MCF 10A (cell line): ENCODE data around the gene FGR. TPM values are rescaled to one million over a fixed set of nuclear protein-coding genes. Genes with fewer than 3 reads are reported as not detected.
"Not testable (repeated sequence)": the region's sequence is repeated elsewhere in the genome, so short reads cannot be mapped to it uniquely, and the experiment has no call there.

Experiments used
- BruUV-seq: library from RNA; stranded (reverse); fragments of 400-500 nt; replicated peaks from 2 replicates; lab custom pipeline; 2021; lab: Mats Ljungman, UMichigan
- CTCF ChIA-PET: fragments of 300-600 bp; sonication (Branson Sonifier 250); formaldehyde crosslinking; extraction: SDS; loops from one replicate; lab custom pipeline; 2021; ENCODE audit warnings: antibody characterized with exemption, inconsistent platforms; lab: Yijun Ruan, JAX
- POLR2A ChIA-PET: fragments of 300-600, 350-650 bp; sonication (Branson Sonifier 250); formaldehyde crosslinking; extraction: SDS; loops from one replicate; lab custom pipeline; 2020; ENCODE audit warnings: antibody characterized with exemption, inconsistent platforms; lab: Yijun Ruan, JAX
- DNase-seq: peaks from one replicate; pipeline ENCODE4 v3.0.0-alpha.2; 2018; ENCODE audit not compliant: unreplicated experiment
- H3K27ac Mint-ChIP-seq: one replicate; pipeline ENCODE4 v1.8.0; 2022; ENCODE audit warnings: mild to moderate bottlenecking, low read depth, mixed read lengths; ENCODE audit not compliant: unreplicated experiment
- H3K27me3 Mint-ChIP-seq: one replicate; pipeline ENCODE4 v1.8.0; 2022; ENCODE audit warnings: mixed read lengths; ENCODE audit not compliant: insufficient read depth, unreplicated experiment
- H3K36me3 Mint-ChIP-seq: one replicate; pipeline ENCODE4 v1.8.0; 2022; ENCODE audit warnings: mild to moderate bottlenecking, moderate library complexity, mixed read lengths; ENCODE audit not compliant: insufficient read depth, unreplicated experiment
- H3K4me1 Mint-ChIP-seq: one replicate; pipeline ENCODE4 v1.8.0; 2022; ENCODE audit warnings: mixed read lengths; ENCODE audit not compliant: insufficient read depth, unreplicated experiment
- H3K4me3 Mint-ChIP-seq: one replicate; pipeline ENCODE4 v1.8.0; 2022; ENCODE audit warnings: mild to moderate bottlenecking, moderate library complexity, mixed read lengths; ENCODE audit not compliant: unreplicated experiment
- H3K9me3 Mint-ChIP-seq: one replicate; pipeline ENCODE4 v1.8.0; 2022; ENCODE audit warnings: mixed read lengths; ENCODE audit not compliant: unreplicated experiment
- CTCF ChIP-seq: fragments of 200-600 bp; IDR thresholded peaks from one replicate; pipeline ENCODE4 v1.8.0; 2022; ENCODE audit warnings: antibody characterized with exemption, mild to moderate bottlenecking; ENCODE audit not compliant: unreplicated experiment
- intact Hi-C: fragments of 100-400 bp; cut with micrococcal nuclease; formaldehyde crosslinking; loops from 2 replicates; pipeline ENCODE4 v1.14.1; 2022
- total RNA-seq: library from RNA; stranded (reverse); gene quantifications from 2 replicates; pipeline ENCODE4 v1.2.3, GENCODE V29; 2022

Gene FGR
- total RNA-seq, 1 experiment from 2014 or later, result not detected

- peak; percentile 70 for DNase-seq
- H3K4me3 Mint-ChIP-seq, result no peak overlapping the region
- BruUV-seq, result no TSS peak
- no peaks in the 10 kb centered on the region for H3K36me3 Mint-ChIP-seq
- intact Hi-C loops, result loop anchor here (1.0 kb wide), 1 partner anchor 20 kb away; no protein-coding TSS in a partner anchor
- POLR2A ChIA-PET, result interaction anchor here (0.6 kb wide), 1 partner anchor 410 kb away, joined by 3 read pairs; no protein-coding TSS in a partner anchor
- no peaks in the 10 kb centered on the region for H3K9me3 Mint-ChIP-seq
- no peak overlapping the region for H3K27ac Mint-ChIP-seq
- no peaks in the 10 kb centered on the region for H3K27me3 Mint-ChIP-seq
- peak; percentile 62 for TF ChIP-seq CTCF
- peaks cover 7% of the 10 kb centered on the region for H3K4me1 Mint-ChIP-seq
- CTCF ChIA-PET, result interaction anchor here (0.6 to 2.4 kb wide), 9 partner anchors 9 to 79 kb away, joined by 3 to 20 read pairs (median 3); no protein-coding TSS in a partner anchor
These were observed 8.8 kb upstream of the FGR start for GRCh38 chr1:27643600-27644368.

- H3K4me1 Mint-ChIP-seq, H3K4me3 Mint-ChIP-seq, BruUV-seq, H3K27ac Mint-ChIP-seq, H3K36me3 Mint-ChIP-seq, intact Hi-C loops, DNase-seq, H3K9me3 Mint-ChIP-seq, H3K27me3 Mint-ChIP-seq: not testable (repeated sequence)
- ChIA-PET CTCF (interaction anchor here (0.7 kb wide), 2 partner anchors 34 to 270 kb away, joined by 3 read pairs; no protein-coding TSS in a partner anchor), POLR2A (interaction anchor here (2.0 kb wide), 1 partner anchor 10 kb away, joined by 6 read pairs; no protein-coding TSS in a partner anchor)
These were observed 5.5 kb upstream of the FGR start for GRCh38 chr1:27640514-27640913.

GRCh38 chr1:27638805-27639204 is 3.8 kb upstream of the FGR start:
- H3K9me3 Mint-ChIP-seq, result no peaks in the 10 kb centered on the region
- intact Hi-C loops, result no loop called here
- BruUV-seq, result no TSS peak
- H3K4me3 Mint-ChIP-seq, result no peak overlapping the region
- H3K4me1 Mint-ChIP-seq, result no peaks in the 10 kb centered on the region
- peaks cover 10% of the 10 kb centered on the region for H3K27me3 Mint-ChIP-seq
- no peak for DNase-seq
- POLR2A ChIA-PET, result interaction anchor here (2.0 kb wide), 1 partner anchor 8 kb away, joined by 6 read pairs; no protein-coding TSS in a partner anchor
- no peak for TF ChIP-seq CTCF
- H3K36me3 Mint-ChIP-seq, result no peaks in the 10 kb centered on the region
- H3K27ac Mint-ChIP-seq, result no peak overlapping the region
- CTCF ChIA-PET, result interaction anchor here (0.8 to 0.9 kb wide), 2 partner anchors 13 to 338 kb away, joined by 3 to 4 read pairs; no protein-coding TSS in a partner anchor

GRCh38 chr1:27638047-27638734 is 3.2 kb upstream of the FGR start:
- POLR2A ChIA-PET, result interaction anchor here (2.0 kb wide), 1 partner anchor 8 kb away, joined by 6 read pairs; no protein-coding TSS in a partner anchor
- peaks cover 10% of the 10 kb centered on the region for H3K27me3 Mint-ChIP-seq
- TF ChIP-seq CTCF, result no peak
- H3K9me3 Mint-ChIP-seq, result no peaks in the 10 kb centered on the region
- CTCF ChIA-PET, result interaction anchor here (0.6 kb wide), 1 partner anchor 249 kb away, joined by 4 read pairs; no protein-coding TSS in a partner anchor
- intact Hi-C loops, result no loop called here
- no peak overlapping the region for H3K4me3 Mint-ChIP-seq
- BruUV-seq, result no TSS peak
- H3K27ac Mint-ChIP-seq, result no peak overlapping the region
- no peaks in the 10 kb centered on the region for H3K36me3 Mint-ChIP-seq
- no peak for DNase-seq
- H3K4me1 Mint-ChIP-seq, result no peaks in the 10 kb centered on the region
